ENCODE measurements around the gene HOXD13.

HOXD13 gene

GRCh38 chr2:176121190-176122051 lies 28.9 kb downstream of the HOXD13 start:
- peaks cover 80% of the 10 kb centered on the region for H3K27me3 Mint-ChIP-seq (ENCODE audit: low read depth)
- peaks cover 50% of the 10 kb centered on the region for H3K4me1 Mint-ChIP-seq
- H3K4me3 Mint-ChIP-seq, result peak overlapping the region; percentile 78 to 91 (median 85)
- TF ChIP-seq CTCF (IDR thresholded peaks at IDR 0.05; ENCODE audit: unreplicated experiment in 3 of 3), result no peak
- peaks cover 65% of the 10 kb centered on the region for H3K36me3 Mint-ChIP-seq (ENCODE audit: low read depth)
- H3K27ac Mint-ChIP-seq, result peak overlapping the region; percentile 99
- no peaks in the 10 kb centered on the region for H3K9me3 Mint-ChIP-seq

- H3K27me3 Mint-ChIP-seq (ENCODE audit: low read depth), result peaks cover 73% of the 10 kb centered on the region
- H3K36me3 Mint-ChIP-seq (ENCODE audit: low read depth), result peaks cover 57% of the 10 kb centered on the region
- H3K9me3 Mint-ChIP-seq, result no peaks in the 10 kb centered on the region
- peak overlapping the region; percentile 78 to 97 (median 96) for H3K4me3 Mint-ChIP-seq
- TF ChIP-seq CTCF (IDR thresholded peaks at IDR 0.05; ENCODE audit: unreplicated experiment in 3 of 3), result peak in 1 of 3 experiments; percentile 27
- peaks cover 52% of the 10 kb centered on the region for H3K4me1 Mint-ChIP-seq
- peak overlapping the region; percentile 99 for H3K27ac Mint-ChIP-seq
Measured at GRCh38 chr2:176122052-176122682, 29.6 kb downstream of the HOXD13 start.

DNA sequence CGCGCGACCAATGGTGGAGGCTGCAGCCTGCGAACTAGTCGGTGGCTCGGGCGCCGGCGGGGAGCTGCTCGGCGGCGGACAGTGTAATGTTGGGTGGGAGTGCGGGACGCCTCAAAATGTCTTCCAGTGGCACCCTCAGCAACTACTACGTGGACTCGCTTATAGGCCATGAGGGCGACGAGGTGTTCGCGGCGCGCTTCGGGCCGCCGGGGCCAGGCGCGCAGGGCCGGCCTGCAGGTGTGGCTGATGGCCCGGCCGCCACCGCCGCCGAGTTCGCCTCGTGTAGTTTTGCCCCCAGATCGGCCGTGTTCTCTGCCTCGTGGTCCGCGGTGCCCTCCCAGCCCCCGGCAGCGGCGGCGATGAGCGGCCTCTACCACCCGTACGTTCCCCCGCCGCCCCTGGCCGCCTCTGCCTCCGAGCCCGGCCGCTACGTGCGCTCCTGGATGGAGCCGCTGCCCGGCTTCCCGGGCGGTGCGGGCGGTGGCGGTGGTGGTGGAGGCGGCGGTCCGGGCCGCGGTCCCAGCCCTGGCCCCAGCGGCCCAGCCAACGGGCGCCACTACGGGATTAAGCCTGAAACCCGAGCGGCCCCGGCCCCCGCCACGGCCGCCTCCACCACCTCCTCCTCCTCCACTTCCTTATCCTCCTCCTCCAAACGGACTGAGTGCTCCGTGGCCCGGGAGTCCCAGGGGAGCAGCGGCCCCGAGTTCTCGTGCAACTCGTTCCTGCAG lies 30.3 kb downstream of the HOXD13 start, which contains the start of gene HOXD9:
TSS of gene HOXD9 (plus strand) at position 37 of the 728 bp plus-strand sequence. CDS start at position 87, 50 bp downstream.
- Mint-ChIP-seq H3K4me3 (peak within 1 kb of the TSS; percentile 91 to 97 (median 96)), H3K36me3 (ENCODE audit: low read depth) (peaks cover 54% of the 10 kb centered on the region), H3K27ac (peak within 1 kb of the TSS; percentile 99 to 100 (median 99)), H3K27me3 (ENCODE audit: low read depth) (peaks cover 66% of the 10 kb centered on the region), H3K4me1 (peaks cover 59% of the 10 kb centered on the region), H3K9me3 (no peaks in the 10 kb centered on the region)
- no peak for TF ChIP-seq CTCF (IDR thresholded peaks at IDR 0.05; ENCODE audit: unreplicated experiment in 3 of 3)

DNA sequence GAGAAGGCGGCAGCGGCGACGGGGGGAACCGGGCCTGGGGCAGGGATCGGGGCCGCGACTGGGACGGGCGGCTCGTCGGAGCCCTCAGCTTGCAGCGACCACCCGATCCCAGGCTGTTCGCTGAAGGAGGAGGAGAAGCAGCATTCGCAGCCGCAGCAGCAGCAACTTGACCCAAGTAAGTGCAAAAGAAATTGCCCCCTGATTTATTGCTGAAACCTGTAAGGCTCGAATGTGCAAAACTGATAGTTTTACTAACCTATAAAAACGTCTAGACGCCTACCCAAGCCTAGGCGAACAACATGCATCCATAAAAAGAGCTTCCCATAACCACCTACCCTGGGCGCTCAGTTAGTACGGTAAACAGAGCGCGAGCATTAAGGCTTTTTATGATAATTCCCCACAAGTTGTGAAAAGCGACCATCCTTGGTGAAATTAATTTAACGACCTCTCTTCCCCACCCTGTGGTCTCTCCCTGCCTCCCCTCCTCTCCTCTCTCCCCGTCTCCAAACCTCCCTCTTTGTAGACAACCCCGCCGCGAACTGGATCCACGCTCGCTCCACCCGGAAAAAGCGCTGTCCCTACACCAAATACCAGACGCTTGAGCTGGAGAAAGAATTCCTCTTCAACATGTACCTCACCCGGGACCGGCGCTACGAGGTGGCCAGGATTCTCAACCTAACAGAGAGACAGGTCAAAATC lies 31.0 kb downstream of the HOXD13 start:
- peak overlapping the region; percentile 91 to 95 (median 92) for H3K4me3 Mint-ChIP-seq
- no peaks in the 10 kb centered on the region for H3K9me3 Mint-ChIP-seq
- H3K27me3 Mint-ChIP-seq (ENCODE audit: low read depth), result peaks cover 66% of the 10 kb centered on the region
- H3K36me3 Mint-ChIP-seq (ENCODE audit: low read depth), result peaks cover 47% of the 10 kb centered on the region
- H3K4me1 Mint-ChIP-seq, result peaks cover 66% of the 10 kb centered on the region
- peak overlapping the region; percentile 99 to 100 (median 99) for H3K27ac Mint-ChIP-seq
- no peak for TF ChIP-seq CTCF (IDR thresholded peaks at IDR 0.05; ENCODE audit: unreplicated experiment in 3 of 3)

DNA sequence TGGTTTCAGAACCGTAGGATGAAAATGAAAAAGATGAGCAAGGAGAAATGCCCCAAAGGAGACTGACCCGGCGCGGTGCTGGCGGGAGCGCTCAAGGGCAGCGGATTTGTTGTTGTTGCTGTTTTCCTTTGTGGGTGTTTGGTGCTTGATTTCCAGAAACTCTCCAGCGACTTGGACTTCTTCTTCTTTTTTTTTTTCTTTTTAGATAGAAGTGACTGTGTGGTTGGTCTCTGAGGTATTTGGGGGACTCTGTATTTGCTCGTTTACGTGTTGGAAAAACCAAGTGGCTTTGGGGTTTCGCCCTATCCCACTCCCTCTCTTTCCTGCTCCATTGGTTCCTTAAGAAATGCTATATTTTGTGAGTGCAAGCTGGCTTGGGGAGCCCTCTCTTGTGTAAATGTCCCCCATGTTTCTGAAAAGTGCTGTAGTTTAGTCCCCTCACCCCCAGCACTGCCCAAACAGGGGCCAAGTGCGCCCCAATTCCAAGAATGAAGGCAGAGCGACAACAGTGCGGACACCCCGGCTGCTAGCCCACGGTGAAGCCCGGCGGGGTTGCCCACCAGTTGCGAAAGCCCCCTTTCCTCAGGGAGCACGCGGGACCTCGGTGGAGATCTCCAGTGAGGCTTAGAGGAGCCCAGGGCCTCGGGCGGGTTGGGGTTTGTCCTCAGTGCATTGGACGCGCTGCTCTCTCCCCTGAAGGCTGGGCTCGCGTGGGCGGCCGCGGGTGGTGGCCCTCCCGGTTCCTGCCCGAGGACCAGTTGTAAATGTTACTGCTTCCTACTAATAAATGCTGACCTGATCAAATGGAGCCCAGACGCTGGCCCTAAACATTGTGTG lies 31.8 kb downstream of the HOXD13 start:
- H3K27me3 Mint-ChIP-seq (ENCODE audit: low read depth), result peaks cover 61% of the 10 kb centered on the region
- peaks cover 41% of the 10 kb centered on the region for H3K36me3 Mint-ChIP-seq (ENCODE audit: low read depth)
- peak overlapping the region; percentile 91 to 95 (median 92) for H3K4me3 Mint-ChIP-seq
- no peaks in the 10 kb centered on the region for H3K9me3 Mint-ChIP-seq
- TF ChIP-seq CTCF (IDR thresholded peaks at IDR 0.05; ENCODE audit: unreplicated experiment in 3 of 3), result no peak
- H3K27ac Mint-ChIP-seq, result peak overlapping the region; percentile 99 to 100 (median 99)
- H3K4me1 Mint-ChIP-seq, result peaks cover 66% of the 10 kb centered on the region

Measured in nephron (organoid).